ENCODE measurements around the gene CAMTA1.

GRCh38 chr1:7705908-7706216 lies 920.6 kb downstream of the CAMTA1 start:
- TF ChIP-seq CTCF (tag by site-specific recombination; IDR thresholded peaks at IDR 0.05) (no peak), ATF2 (tag by site-specific recombination; IDR thresholded peaks at IDR 0.05; ENCODE audit: low read depth) (no peak), ZNF274 (IDR thresholded peaks at IDR 0.05; ENCODE audit: low read length) (no peak), ZNF274 (tag by site-specific recombination; IDR thresholded peaks at IDR 0.05; ENCODE audit: borderline replicate concordance) (no peak), ZNF10 (tag by site-specific recombination; IDR thresholded peaks at IDR 0.05) (no peak), ZBTB44 (tag by site-specific recombination; IDR thresholded peaks at IDR 0.05) (no peak), ZNF2 (tag by site-specific recombination; IDR thresholded peaks at IDR 0.05) (no peak), MEIS1 (CRISPR knock-in tag; IDR thresholded peaks at IDR 0.05; ENCODE audit: borderline replicate concordance) (no peak)

All from HEK293 (cell line).